GM15510 (cell line): ENCODE measurements around the gene CRB2.

Experiments
- POLR2A ChIP-seq: IDR thresholded peaks from 3 replicates; pipeline ENCODE4 v1.6.1; 2011; ENCODE audit warnings: borderline replicate concordance; ENCODE audit not compliant: insufficient read length; ENCODE audit errors: extremely low read depth

The CRB2 gene

DNA sequence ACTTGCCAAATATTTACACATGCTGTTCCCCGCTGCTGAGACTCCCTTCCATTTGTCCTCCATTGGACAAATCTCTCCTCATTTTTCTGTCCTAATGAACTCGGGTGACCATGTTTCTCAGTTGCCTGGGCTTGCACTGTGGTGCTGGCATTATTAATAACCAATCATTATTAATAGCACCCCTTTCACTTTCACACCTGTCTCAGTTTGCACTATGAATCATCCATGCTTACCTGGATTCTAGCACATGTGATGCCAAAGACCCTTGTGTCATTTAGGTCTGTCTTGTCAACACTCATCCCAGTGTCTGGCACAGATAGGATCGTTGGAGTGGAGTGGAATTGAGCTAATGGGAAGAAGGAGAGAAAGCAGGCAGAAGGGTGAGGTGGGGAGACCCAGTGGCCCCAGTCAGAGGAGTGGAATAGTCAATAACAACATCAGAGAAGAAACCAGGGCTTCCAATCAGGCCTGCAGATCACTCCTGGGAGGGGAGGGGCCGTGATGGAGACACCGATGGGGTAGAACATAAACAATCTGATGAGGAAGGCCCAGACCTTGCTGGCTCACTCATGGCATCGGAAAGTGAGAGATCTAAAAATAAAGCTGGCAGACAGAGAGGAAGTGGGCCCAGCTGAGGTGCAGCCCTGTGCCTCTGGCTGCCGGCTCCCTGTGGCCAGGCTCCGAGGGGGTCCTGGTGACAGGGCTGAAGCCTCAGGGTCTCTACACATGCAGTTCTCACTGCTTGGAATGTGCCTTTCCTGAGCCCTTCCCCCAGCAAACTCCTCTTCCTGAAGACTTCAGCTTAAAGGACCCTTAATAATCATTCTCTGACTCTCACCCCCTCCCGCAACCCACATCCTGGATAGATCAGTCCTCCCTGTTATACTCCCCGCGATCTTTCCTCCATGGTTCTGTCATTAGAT lies 33.5 kb upstream of the CRB2 start:
- TF ChIP-seq POLR2A = no peak

DNA sequence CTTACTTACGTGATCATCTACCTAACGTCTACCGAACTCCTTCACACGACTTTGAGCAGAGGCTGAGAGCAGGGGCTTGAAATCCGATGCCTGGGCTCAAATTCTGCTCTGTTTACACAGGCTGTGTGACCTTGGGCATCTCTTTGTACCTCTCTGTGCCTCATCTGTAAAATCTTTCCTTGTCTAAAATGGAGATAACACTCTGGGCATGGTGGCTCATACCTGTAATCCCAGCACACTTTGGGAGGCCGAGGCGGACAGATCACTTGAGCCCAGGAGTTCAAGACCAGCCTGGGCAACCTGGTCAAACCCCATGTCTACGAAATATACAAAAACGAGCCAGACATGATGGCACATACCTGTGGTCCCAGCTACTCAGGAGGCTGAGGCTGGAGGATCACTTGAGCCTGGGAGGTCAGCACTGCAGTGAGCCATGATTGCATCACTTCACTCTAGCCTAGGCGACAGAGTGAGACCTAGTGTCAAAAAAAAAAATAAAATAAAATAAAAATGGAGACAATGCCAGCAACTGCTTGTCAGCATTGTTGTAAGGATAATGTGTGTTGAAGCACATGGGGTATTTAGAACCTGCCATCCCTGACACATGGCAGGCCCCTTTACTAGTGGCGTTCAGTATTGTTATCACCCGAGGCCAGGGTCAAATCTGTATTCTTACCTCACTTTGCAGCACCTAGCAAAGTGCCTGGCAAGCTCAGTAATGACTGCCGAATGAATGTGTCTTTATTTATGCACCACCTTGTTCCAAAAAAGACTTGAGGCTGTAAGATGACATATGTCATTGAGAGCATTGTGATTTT lies 32.6 kb upstream of the CRB2 start:
- no peak for TF ChIP-seq POLR2A

DNA sequence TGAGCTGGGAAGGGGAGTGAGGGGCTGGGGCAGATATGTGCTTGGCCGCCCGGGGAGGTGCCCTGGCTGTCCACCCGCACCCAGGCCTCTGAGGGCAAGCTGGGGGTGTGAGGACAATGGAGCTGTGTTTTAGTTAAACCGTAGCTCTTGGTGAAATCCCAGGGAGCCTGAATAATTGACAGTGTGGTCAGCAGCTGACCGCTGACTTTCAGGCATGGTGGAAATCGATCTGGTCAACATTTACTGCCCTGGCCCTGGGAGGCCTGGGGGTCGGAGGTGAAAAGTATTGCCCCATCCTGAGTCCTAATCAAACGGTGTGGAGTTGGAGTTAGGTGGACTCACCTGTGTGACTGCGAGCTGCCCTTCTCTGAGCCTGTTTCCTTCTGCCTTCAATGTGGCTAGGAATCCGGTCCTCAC lies 31.2 kb upstream of the CRB2 start:
- TF ChIP-seq POLR2A = no peak

DNA sequence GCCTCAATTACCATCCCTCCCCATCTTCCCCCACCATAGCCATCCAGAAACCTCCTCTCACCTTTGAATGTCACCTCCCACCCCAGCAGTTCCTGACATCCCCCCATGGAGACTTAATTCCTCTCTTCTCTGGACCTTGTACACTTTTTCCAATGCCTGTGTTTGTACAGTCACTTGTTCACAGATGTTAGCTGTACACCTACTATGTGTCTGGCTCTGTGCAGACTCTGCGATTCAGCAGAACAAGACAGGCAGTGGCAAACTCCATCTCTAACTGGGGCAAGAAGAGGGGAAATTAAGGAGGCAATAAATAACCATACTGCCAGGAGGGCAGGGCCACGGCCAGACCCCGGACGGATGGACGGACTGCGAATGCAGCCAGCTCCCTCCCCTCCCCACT lies 29.8 kb upstream of the CRB2 start:
- no peak for TF ChIP-seq POLR2A

DNA sequence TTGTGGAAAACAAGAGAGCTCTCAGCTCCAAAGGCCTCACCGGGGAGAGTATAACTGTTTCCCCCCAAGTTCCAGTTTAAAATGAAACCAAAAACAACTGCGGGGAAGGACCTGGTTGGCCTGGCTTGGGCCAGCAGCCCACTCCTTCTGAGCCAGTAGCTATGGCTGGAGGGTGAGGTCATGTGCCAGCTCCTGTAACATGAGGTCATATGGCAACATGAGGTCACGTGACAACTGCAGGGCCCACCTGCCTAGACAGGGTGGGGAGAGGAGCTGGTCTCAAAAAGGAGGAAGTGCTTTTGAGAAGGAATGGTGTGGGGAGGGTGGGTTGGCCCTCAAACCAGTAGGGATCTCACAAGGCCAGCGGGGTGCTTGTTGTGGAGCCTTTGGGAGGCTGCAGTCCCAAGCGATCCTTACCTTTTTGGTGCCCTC lies 29.3 kb upstream of the CRB2 start:
- TF ChIP-seq POLR2A = no peak

DNA sequence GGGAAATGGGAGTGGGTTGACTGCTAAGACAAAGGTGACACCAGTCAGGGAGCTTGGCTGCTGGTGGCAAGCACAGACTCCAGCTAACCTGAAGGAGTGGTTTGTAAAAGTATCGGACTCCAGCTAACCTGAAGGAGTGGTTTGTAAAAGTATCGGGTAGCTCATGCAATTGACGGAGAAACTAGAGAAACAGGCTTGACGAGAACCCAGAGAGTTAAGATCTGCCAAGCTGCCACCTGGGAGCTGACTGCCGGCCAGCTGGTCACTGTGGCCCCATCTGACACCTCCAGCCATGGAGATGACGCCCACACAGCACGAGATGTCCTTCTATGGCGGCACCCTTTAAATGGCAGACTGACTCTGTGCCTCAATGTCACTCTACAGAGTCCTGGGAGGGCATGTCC lies 28.3 kb upstream of the CRB2 start:
- TF ChIP-seq POLR2A = no peak

DNA sequence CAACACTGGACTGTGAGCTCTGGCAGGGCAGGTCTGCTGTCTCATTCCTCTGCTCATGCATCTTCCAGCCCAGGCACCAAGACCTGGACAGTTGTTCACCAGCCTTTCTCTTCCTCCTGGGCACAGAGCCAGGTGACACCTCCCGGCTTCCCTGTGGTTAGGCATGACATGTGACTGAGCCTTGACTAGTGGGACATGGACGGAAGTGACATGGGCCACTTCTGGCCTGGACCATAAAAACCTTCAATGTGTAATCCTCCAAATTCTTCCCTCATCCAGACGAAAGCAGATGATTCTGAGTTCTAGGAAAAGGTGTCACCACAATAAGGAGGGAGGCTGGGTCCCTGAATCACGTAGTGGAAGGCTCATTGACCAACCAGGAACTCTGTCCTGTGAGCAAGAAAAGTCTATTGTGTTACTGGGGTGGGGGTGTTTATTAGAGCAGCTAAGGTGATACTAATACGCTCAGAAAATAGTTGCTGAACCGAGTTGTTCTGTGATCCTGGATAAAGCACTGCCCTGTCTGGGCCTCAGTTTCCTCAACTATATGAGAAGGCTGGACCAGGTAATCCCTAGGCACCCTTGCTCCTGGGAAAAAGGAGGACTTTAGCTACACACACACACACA lies 26.6 kb upstream of the CRB2 start:
- no peak for TF ChIP-seq POLR2A

DNA sequence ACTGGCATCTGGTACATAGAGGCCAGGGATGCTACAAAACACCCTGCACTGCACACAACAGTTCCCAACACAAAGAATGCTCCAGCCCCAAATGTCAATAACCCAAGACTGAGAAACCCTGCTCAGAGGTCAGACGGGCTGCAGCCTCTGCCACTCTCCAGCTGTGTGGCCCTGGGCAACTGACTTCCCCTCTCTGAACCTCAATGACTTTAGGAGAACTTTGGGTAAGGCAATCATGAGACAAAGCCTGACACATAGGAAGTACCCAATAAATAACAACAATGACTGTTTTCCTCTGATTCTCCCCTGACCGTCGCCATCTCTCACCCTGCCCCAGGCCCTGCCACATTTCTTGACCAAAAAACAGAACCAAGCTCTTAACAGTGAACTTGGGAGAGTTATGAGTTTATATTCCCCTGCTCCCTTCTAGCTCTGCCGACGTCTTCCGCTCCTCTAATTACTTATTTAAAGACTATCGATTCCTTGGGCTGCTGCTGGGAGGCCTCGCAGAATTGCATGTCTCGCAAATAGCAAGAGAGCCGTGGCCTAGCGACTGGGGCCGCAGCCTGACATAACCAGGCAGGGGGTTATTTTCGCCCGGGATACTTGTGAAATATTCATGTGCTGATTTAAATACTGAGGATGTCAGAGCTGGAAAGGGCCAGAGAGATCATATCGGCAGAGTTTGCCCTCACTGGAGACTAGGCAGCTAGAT lies 24.5 kb upstream of the CRB2 start:
- TF ChIP-seq POLR2A = no peak

DNA sequence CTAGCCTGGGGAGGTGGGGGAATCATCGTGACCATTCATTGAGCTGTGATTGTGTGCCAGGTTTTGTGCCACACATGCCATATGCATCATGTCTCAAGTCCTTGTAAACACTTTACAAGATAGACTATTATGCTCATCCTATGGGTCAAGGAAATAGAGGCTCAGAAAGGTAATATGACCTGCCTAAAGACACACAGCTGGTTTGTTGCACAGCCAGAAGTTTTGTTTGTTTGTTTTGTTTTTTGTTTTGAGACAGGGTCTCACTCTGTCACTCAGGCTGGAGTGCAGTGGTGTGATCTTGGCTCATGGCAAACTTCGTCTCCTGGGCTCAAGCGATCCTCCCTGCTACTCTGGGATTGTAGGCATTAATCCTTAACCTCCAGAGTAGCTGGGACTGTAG lies 21.4 kb upstream of the CRB2 start:
- no peak for TF ChIP-seq POLR2A

DNA sequence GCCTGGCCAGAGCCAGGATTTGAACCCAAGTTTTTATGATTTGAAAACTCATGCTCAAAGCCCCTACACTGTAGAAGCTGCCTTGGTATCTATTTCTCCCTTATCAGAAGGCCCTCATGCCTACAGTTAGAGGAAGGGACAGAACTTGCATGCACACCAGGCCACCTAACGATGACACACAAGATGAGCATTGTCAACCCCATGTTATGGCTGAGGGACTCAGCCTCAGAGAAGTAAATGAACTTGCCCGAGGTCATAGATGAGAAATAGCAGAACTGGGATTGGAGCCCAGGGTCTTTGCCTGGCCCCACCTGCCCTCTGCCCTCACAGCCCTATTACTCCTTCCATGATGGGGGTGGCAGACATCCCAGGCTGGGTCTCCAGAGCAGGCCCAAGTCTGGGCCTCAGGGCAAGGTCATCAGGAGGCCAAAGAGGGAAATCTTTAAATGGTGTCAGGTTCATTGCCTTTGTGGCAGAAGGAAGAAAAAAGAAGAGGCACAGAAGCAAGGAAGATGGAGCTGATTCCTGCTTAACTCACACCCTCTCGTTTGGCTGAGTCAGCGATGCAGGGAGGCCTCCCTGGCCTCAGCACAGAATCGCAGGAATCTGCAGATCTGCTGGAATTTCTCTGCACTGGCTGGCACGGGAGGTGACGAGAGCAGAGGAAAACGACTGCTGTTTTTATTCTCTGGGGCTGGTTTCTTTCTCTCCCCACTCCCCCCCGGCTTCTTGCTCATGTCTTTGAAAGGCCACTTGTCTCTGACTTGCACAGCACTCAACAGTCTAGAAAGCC lies 20.6 kb upstream of the CRB2 start:
- no peak for TF ChIP-seq POLR2A

DNA sequence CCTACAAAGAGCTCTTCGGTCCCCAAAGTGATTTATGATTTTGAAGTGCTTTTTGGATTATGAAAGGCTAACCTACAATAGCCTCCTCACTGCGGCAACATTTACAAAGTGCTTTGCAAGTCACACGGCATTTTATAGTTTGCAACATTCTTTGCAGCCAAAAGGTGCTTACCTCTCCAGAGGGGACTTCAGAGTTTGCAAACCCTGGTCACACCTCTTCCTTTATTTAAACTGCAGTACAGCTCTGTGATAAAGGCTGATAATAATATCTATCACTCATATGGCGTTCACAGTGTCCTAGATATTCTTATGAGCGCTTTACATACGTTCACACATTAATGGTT lies 20.0 kb upstream of the CRB2 start:
- no peak for TF ChIP-seq POLR2A

DNA sequence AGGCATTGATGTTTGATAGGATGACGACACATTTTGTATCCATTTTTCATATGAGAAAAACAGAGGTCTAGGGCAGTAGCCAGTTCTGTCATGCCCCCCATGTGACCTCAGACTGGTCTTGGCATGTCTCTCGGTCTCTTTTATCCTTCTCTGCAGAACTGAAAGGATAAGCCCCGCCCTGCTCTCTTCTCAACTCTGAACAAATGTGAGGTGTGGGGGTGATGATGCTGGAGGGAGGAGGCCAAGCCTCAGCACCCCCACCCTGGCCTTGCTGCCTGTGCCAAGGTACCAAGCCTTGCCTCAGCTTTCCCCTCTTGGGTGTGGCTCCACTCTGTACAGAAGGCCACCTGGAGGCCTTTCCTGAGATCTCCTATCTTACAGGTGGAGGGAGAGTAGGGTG lies 19.5 kb upstream of the CRB2 start:
- no peak for TF ChIP-seq POLR2A

DNA sequence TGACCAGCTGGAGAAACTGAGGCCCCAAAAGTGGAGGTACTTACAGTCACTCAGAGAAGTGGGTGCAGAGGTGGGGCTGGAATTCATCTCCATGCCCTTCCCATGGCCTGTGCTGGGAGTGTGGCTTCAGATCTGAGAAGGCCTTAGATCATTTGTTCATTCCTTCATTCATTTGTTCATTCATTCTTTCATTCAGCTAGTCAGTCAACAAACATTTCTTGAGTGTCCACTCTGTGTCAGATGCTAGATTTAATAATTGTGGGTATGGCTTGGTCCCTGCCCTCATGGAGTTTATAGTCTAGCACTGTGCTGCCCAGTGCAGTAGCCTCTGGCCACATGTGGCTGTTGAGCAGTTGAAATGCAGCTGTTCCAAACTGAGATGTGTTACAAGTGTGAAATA lies 19.0 kb upstream of the CRB2 start:
- TF ChIP-seq POLR2A = no peak

DNA sequence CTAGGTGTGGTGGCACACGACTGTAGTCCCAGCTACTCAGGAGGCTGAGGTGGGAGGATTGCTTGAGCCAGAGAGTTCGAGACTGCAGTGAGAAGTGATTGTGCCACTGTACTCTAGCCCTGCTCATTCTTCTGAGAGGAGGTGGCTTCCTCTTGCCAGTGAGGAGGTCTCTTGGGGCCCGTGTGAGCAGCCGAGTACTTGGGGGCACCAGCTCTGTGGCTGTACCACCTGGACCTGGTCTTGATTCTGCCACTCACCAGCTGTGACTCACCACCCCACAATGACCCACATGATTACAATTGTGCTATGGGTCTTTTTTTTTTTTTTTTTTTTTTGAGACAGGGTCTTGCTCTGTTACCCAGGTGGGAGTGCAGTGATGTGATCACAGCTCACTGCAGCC lies 18.0 kb upstream of the CRB2 start:
- no peak for TF ChIP-seq POLR2A

DNA sequence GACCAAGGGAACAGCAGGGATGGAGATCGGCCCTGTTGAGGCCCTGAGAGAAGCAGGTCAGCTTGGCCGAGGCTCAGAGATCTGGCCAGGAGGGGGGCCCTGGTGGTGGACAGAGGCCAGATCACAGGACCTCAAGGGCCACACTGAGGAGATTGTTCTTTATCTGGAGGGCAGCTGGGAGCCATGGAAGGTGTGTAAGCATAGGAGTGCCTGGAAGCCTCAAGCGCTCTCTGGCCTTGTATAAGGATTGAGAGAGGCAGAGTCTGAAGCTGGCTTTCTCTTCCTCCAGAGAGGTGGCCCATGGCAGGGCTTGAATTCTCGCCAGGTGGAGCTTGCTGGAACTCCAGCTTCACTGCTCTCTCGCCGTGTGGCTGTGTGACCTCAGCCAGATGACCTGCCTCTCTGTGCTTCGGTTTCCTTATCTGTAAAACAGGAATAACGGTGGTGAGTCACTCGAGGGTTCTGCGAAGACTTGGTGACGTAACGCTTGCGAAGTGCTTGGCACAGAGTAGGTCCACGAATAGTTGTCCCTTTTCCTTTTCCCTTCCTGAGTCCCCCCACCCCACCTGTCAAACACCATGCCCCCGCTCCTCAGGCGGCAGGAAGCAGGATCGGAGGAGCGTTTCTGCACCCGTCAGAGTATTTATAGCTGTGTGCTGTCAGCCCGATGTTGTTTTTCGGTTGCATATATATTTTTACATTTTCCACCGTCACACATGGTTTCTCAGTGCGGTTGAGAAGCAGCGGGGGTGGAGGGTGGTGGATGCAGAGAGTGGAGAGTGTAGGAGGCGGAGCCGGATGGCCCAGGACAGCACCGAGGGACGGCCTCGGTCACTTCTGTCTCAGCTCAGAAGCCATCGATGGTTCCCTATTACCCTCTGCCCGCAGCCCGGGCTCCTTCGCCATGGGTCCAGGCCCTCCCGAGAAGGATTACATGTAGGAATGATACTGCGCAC lies 17.0 kb upstream of the CRB2 start:
- TF ChIP-seq POLR2A = peak; percentile 20
